EL (cell line): Measurements from ENCODE around the gene SERPINA4.
"Not testable (repeated sequence)": the region's sequence is repeated elsewhere in the genome, so short reads cannot be mapped to it uniquely, and the experiment has no call there.

Experiments used
- DNase-seq: peaks from one replicate; pipeline ENCODE4 v3.0.0-alpha.2; 2016

Gene SERPINA4

DNA sequence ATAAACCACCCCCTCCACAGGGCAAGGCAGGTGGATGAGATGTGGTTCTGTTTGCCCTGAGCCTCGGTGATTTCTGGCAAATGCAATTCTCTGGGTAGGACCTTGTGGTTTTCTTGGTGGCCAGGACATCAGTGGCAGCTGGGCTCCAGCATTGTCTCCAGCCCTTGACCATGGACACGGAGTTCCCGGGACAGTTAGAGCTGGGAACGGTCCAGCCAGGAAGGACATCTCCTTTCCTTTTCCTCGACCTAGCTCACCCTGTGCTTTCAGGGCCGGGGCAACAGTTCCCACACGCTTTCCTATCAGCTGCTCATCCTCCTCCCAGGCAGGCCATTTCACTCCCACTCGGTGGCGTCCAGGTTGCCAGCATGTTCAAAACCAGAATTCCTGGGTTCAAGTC lies 9.2 kb downstream of the SERPINA4 start:
- no peak for DNase-seq

DNA sequence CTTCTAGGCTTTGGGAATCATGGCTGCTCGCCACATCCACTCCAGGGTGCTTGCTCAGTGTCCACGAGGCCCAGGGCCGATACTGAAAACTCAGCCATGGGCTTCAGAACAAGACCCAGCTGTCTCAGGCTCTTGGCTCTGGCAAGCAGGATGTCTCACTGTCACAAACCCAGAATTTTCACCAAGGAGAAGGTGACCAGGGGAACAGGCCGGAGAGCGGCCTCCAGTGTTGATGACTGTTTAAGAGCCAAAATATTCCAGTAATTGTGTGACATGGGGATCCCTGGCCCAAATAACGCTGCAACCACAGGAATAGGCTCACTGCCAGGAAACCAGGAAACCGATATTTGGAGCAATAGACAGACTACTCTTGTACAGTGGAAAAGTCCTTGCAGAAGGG lies 10.2 kb downstream of the SERPINA4 start:
- no peak for DNase-seq

DNA sequence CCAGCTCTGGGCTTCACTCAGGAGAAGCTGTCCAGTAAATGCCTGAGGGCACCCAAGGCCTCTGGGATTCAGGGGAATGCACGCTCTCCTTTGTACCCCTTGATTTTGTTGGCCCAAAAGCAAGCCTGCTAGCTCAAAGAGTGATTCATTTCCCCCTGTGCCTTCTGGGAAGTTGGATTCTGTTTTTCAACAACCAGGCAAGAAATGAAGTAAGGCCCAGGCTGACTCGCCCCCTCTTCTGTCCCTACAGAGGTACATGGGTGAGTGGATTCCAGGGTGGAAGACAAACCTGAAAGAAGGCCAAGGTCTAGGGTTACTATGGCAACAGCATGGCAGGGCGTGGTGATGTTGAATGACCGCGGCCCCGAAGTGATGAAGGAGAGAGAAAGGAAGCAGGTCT lies 10.7 kb downstream of the SERPINA4 start:
- peak; percentile 59 for DNase-seq

DNA sequence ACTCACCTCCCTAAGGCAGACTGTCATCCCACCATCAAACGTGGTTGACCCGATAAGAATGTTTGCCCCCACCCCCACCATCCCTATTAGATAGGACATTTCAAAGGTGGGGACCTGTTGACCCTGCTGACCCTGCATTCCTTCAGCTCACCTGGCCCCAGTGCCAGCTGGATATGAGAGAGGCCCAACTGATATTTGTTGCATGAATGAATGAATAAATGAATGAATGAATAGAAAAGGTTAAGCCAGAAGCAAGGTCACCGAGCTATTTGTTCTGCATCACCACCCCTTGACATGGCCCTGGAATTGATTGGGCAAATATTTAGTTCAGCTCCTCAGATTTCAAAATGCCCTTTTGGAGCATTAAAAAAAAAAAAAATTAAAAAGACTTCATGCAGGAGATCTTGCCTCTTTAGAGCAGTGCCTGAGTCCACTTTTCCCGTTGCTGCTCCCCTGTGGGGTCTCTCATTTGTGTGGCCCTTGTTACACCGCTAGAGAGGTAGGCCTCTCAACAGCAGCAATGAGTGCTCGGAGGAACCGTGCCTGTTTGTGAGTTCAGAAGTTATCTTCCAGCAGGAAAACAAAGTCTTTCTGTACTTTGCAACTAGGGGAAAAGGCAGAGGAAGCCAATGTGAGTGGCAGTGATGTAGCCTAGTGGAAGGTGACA lies 11.5 kb downstream of the SERPINA4 start:
- no peak for DNase-seq

DNA sequence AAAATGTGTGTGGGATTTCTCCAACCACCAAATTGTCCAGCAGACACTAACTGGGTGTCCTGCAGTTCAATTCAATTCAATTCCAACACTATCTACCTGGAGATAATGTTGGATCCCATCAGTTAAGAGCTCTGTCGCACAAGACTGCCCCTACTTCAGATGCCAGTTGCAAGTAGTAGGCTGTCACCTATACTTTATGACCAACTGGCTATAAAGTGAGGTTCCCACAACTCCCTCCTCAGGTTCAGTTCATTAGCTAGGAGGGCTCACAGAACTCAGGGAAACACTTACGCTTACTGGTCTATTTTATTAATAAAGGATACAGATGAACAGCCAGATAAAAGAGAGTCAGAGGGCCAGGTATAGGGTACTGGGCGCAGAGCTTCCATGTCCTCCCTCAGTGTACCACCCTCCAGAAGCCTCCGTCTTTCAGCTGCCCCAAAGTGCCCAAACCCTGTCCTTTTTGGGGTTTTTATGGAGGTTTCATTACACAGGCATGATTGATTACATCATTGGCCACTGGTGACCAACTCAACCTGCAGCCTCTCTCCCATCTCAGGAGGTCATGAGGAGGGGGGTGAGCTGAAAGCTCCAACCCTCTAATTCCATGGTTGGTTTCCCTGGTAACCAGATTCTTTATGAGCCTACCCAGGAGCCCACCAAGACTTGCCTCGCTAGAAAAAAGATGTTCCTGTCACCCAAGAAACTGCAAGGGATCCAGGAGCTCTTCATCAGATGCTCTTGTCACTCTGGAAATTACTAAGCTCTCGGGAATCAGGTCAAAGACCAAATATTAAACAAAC lies 12.4 kb downstream of the SERPINA4 start:
- no peak for DNase-seq

DNA sequence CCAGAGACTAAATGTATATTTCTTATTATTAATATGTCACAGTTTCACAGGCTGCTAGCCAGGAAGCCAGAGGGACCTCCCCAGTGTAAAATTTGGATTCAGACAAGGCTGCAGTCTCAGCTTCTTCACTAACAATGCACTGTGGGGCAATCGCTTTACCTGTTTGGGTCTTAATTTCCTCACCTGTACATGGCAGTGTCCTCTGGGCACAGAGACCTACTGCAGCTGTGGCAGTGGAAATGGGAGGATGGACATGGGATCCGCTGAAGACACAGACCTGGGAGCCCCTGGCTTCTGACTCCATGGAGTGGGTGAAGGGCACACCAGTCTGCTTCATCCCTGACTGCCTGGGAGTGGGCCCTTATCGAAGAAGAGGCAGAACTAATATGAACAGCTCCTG lies 13.1 kb downstream of the SERPINA4 start:
- DNase-seq, result no peak

DNA sequence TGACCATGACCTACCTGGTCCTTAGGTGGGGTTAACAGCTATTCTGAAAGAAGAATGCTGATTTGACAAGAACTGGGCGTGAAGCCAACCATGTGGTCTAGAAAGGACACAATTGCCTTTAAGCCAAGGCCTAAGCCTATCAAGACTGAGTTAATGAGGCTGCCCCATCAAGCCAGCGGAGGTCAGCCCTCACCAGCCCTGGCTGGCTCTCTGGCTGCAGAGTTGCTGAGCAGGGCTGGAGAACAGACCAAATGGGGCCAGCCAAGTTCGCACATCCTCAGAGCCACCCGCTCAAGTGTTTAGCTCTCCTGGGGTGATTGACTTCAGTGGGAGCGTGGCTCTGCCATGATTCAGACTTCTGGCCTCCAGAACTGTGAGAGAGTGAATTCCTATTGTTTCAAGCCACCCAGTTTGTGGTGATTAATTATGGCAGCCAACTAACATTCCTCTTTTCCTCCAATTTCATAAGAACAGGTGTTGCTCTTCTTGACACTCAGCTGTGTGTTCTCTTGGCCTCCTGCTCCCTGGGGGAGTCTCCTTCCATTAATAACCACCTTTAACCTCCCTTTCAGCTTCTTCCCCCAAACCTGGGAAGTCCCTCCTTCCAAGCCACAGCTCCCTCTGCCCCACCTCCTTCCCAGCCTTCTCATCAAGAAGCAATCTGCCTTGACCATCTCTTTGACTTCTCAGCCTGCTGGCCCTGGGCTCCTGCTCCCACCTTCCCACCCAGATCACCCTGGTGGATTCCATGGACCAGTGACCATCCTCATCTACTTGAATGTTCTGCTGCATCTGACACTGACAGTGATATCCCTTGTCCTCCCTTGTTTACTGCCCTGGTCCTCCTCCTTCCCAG lies 14.7 kb downstream of the SERPINA4 start:
- peak; percentile 77 for DNase-seq

DNA sequence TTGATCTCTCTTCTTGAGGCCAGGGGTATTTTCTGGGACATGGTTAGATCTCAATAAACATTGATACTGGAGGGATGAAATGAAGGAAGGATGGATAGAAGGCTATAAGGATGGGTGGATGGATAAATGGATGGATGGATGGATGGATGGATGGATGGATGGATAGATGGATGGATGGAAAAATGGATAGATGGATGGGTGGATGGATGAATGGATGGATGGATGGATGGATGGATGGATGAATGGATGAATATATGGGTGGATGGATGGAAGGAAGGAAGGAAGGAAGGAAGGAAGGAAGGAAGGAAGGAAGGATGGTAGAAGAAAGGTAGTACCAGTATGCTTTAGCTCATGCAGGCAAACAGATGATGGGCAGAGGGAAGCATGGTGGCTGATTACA lies 16.2 kb downstream of the SERPINA4 start:
- DNase-seq, result not testable (repeated sequence)

DNA sequence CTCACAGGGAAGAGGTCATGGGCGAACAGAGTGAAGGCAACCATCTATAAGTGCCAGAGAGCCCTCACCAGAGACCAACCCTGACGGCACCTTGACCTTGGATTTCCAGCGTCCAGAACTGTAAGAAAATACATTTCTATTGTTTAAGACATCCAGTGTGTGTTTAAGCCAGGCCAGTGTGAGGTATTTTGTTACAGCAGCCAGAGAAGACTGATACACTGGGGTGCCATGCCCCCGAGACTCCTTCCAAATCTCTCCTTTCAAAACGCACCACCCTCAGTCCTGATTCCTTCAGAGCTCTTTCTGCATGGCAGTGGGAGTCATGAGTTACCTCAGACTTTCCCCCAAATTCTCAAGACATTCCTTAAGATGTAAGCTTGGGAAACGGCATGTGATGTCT lies 17.5 kb downstream of the SERPINA4 start:
- no peak for DNase-seq

DNA sequence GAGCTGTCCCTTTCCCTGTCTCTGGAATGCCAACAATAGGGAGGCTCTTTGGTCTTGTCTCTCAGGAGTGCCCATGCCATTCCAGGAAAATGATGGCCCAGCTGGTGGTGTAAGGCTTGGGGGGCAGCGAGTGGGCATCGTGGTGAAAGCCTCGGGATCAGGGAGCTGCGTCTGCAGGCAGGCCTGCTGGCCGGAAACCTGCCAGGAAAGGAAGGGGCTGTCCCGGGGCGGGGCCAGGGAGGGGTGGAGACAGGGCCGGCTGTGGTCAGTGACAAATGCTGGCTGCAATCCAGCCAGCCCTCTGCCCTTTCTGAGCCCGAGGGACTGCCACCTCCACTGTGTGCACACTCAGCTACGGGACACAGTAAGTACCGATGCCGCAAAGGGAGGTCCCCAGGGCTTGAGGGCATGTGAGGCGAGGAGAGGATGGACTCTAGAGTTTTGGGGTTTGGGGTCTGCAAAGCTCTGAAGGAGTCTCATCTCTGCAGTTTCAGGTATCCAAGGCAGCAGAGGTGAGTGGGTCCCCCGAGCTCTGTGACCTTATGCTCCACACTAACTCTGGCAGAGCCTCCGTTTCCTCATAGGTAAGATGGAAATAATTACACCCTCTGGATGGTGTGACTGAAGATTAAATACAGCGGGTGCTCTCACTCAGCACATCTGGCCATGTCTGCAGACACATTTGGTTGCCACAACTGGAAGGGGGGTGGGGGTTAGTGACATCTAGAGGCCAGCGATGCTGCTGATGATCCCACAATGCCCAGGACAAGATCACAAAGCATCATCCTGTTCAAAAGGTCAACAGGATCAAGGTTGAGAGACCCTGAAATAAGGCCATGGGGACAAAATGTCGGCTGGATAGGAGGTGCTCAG lies 20.1 kb downstream of the SERPINA4 start, which contains the start of gene SERPINA5:
SERPINA5 (plus strand) TSS at position 300 of the 873 bp plus-strand sequence. CDS start 5,937 bp downstream, outside the sequence.
- DNase-seq, result peak; percentile 65

DNA sequence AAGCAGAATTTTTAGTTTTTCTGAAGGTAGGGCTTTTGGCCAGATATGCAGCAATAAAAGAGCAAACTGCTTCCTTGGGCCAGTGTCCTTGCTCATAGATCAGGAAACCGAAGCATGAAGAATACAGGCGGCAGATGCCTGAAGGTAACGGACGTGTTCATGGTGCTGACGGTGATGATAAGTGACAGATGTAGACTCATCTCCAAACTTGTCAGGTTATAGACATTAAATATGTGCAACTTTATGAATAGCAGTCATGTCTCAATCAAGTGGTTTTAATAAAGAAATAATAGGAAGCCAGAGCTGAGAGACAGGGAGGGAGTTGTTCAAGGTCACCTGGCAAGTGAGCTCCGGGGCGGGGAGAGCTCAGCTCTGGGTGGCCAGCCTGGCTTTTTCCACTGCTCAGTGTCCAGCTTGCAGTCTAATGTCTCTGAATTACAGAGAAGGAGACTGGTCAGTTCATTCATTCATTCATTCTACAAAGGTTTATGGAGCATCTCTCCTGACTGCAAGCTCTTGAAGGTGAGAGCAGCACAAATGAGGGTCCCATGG lies 21.0 kb downstream of the SERPINA4 start:
- no peak for DNase-seq

DNA sequence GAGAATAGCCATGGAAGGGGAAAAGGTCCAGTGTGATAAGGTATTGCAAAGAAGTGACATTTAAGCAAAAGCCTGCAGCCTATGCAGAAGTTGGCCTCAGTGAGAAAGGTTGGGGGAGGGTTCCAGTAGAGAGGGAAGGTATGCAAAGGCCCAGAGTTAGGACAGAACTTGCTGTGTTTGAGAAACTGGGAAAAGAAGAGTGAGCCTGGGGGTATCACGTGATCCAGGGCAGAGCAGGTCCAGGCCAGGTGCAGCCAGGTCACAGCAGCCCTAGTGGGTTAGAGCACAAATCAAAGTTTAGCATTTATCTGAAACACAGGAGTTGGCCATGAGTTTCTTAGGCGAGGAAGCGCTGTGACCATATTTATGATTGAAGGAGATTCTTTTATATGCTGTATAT lies 21.6 kb downstream of the SERPINA4 start:
- no peak for DNase-seq

DNA sequence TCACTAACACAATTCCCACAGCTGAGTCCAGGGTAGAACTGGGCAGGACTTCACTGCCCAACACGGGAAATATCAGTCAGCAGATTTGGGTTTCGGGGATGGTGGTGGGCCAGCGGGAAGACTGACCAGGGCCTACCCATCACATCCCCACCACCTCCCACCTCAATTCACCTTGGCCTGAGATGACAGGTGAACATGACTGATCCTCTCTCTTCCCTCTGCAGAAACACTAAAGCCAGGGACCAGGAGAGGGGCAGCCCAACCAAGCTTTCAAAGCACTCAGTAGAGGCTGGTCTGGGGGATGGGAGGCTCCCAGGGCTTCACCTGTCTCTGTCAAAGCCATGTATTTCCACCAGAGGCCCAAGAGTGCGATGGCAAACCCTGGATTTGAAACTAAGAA lies 22.3 kb downstream of the SERPINA4 start:
- DNase-seq, result no peak

DNA sequence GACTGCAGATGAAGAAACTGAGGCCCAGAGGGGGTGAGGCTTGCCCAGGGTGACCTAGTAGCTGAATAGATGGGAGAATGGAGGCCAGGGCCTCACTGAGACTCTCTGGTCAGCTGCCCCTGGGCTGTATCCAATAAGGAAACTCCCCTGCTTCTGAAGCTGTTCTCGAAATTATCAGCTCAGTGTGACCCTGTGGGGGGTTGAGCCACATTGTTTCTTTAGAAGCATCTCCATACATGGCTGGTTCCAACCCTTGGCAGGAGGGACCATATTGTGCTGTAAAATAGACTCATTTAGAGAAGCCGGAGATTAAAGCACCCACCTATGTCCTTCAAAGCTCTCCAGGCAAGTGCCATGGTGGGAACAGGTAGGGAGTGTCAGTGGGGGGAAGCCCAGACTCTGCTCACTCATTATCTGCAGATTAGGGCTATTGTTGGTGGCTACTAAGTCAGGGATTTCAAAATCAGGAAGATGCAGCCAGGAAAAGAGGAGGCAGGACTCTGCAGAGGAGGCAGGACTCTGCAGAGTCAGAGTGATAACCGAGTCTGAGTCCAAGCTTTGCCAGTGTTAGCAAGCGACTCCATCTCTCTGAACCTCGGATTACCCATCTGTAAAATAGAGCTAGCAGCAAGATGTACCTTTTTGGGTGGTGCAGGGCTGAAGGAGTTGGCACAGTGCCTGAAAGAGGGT lies 23.5 kb downstream of the SERPINA4 start:
- no peak for DNase-seq

DNA sequence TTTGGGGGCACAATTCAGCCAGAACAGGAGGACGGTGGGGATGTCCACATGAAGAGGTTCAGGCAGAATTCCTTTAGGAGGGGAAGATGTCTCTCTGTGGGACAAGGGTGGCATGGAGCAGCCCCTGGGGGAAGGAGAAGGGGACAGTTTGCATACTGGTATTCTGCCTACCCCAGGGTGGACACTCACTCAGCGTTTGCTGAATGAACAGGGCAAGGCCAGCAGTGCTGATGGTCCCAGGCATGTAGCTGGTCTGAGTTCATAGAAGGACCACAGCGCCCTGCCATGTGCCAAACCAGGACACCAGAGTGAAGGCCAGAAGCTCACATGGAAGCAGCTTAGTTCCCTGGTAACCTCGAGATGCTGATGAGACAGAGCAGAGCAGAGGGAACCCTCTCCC lies 25.4 kb downstream of the SERPINA4 start:
- DNase-seq, result no peak

DNA sequence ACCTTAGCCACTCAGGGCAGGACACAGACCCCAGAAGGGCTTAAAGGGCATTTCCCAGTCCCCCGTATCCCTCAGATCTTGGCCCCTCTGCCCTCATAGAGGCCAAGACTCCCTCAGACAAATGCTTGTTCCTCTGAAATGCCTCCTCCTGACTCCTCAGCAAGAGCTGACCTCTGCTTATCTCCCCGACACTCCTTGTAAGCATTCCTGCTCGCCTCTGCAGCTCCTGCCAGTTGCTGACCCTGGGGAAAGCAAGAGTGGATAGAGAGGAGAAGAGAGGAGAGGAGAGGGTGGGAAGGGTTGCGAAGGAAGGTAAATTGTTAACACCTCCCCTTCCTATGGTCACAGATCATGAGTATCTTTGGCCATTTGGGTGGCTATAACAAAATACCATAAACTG lies 27.1 kb downstream of the SERPINA4 start:
- DNase-seq, result no peak

DNA sequence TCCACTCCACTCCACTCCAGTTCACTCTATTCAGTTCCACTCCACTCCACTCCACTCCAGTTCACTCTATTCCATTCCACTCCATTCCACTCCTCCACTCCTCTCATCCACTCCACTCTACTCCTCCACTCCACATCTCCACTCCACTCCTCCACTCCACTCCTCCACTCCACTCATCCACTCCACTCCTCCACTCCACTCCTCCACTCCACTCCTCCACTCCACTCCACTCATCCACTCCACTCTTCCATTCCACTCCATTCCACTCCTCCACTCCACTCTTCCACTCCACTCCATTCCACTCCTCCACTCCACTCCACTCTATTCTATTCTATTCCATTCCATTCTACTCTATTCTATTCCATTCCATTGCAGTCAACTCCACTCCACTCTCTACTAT lies 29.8 kb downstream of the SERPINA4 start:
- no peak for DNase-seq

DNA sequence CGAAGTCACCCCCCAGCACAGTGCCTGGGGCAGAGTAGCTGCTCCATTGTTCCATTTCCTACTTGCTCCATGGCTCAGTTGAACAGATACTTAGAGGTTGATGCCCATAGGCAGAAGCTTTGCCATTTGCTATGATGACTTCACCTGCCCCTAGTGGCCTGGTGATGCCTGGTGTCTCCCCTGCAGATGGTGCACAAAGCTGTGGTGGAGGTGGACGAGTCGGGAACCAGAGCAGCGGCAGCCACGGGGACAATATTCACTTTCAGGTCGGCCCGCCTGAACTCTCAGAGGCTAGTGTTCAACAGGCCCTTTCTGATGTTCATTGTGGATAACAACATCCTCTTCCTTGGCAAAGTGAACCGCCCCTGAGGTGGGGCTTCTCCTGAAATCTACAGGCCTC lies 30.6 kb downstream of the SERPINA4 start:
- DNase-seq, result no peak

DNA sequence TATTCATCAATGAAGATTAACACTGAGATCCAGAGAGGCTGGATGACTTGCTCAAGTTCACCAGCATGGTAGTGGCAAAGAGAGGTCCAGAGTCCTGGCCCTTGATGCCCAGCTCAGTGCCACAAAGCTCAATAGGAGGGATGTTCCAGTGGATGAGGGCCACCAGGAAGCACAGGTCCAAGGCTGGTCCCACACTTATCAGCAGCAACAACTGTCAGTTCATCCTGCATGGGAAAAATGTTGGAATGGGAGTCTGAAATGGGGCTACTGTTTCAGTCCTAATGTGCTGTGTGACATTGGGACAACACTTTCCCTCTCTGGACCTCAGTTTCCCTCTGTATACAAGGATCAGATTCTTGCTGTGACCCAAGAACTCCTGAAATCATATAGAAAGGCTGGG lies 31.2 kb downstream of the SERPINA4 start:
- no peak for DNase-seq

DNA sequence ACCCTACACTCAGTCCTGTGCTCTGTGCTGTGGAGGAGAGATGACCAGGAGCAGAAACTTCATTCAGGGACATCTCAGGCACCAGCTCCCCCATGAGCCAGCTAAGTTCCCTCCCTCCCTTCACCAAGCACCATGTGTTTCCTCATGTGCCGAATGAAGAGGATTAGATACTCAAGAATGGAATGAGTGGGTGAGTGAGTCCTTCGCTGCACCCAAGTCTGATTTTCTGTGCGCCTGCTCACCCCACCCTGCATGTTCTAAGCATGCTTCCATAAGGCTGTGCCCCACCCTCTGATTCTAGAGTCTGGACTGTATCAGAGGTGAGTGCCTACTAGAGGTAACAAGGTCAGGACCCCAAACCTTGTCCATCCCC lies 32.1 kb downstream of the SERPINA4 start:
- DNase-seq, result no peak

DNA sequence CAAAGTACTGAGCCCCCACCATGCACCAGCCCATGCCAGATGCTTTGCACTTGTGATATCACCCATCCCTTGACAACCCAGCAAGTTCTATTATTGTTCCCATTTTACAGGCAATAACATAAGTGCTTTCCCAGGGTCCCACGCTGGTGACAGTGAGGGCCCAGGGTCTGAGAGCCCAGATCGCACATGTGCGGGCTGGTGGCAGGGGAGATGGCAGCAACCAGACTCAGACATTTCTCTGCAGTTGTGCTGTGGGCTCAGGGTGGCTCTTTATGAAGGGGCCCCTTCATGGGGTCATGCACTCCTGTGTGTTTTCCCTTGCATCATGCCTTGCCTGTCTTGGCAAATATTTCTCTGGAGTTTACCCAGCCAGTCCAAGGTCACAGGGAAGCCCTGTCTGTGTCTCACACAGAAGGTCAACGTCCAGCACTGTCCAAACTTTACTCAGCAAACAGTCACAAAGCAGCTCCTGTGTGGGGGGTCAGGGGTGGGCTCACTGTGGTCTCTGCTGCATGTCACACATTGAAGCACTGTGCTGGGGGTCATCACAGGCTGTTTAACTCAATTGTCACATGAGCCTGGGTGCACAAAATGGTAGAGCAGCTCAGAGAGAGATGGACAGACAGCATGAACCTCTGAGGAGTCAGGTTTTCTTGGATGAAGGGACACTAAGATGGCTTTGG lies 32.6 kb downstream of the SERPINA4 start:
- no peak for DNase-seq
